Skeletal muscle cell (primary cell): ENCODE measurements around the gene TP63.
"Not testable (repeated sequence)": the region's sequence is repeated elsewhere in the genome, so short reads cannot be mapped to it uniquely, and the experiment has no call there.

Experiments used
- DNase-seq: peaks from one replicate; pipeline ENCODE4 v3.0.0-alpha.2; 2010; ENCODE audit warnings: low read depth
- H3K4me3 ChIP-seq: 2 replicates; pipeline ENCODE4 v1.5.1; 2011; ENCODE audit warnings: low read depth, mild to moderate bottlenecking, control low read depth, low read length, moderate library complexity

TP63 gene

DNA sequence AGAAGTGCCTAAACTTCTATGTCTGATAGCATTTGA lies at the start of gene TP63:
TP63 (plus strand) TSS at position 17 of the 36 bp plus-strand sequence. CDS start 127 bp downstream, outside the sequence.
- DNase-seq, result no peak
- H3K4me3 ChIP-seq, result no peak within 1 kb of the TSS

DNA sequence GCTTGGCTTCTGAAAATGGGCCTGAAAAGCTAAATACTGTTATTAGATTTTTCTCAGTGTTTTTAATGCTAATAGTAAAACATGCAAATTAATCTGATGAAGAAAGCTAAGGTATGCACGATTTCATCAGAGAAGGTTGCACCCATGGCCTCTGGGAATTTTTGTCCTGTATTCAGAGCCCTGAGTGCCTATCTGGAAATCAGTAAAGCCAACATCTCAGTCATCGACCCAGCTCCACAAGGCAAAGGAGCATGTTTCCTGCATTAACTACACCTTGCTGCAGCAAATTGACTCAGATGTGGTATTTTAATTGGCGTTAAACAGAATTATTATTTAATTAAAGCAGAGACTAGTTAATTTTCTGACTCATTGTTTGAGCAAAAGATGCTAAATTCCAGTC lies 49.0 kb upstream of the TP63 start:
- no peak for DNase-seq
- no peak overlapping the region for H3K4me3 ChIP-seq

DNA sequence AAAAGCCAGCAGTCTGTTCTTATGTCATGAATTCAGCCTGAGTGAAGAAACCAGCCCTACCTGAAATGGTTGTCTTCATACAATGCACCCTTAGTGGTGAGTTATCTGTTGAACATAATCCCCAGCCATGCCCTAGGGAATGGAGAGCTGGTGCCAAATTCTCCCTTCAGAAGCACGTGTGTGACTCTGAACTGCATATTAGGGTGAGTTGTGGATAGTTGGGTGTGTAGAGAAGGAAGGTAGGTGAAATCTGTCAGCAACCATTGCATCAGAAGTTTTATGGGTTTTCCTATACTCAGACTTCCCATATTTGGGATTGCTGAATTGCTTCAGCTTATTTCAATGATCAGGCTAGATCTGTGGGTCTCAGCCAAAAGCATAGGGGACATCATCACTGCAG lies 46.5 kb upstream of the TP63 start:
- no peak for DNase-seq
- H3K4me3 ChIP-seq, result no peak overlapping the region

DNA sequence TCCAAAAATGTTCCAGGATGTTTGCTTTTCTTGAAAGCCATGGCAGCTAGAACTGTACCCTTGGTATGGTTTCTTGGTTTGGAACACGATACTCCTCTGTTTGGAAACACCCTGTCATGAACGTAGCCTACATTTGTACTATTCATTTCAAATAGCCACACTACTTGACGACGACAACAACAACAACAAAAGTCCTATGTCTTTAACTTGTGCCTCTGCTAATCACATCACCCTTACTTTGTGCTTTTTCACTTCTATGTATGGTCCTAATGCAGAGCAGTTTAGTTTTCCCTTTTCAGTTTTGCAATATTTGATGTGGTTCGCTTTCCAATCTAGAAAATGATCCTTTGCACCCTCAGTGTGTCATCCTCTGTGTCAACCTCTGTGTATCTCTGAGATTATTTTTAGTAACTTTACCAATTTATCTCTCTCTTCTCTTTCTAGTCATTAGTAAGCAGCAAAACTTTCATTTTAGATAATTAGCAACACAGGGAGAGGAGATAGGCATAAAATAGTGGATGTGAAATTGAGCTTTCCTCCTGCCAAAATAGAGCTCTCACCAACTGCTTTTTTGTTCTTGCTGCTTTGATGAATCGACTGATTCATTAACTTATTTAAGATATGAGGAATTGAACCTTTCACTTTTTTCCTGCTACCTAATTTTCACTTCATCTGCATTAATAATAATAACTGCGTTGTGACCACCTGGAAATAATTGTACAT lies 44.1 kb upstream of the TP63 start:
- DNase-seq, result no peak
- H3K4me3 ChIP-seq, result no peak overlapping the region

DNA sequence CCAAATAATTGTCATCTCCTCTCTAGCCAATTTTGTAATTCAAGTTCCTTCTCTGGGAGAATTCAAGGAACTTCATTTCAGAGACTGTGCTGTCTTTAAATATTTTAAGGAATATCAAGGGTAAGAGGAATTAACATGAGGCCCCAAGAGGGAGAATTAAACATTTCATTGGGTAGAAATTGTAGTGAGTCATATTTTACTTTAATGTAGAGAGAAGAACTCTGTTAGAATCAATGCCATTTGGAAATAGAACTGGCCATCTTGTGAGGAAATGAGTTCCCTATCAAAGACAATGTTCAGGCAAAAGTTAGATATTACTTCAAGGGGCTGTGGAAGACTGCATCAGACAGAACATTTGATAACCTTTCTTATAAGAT lies 43.5 kb upstream of the TP63 start:
- H3K4me3 ChIP-seq, result no peak overlapping the region
- no peak for DNase-seq

DNA sequence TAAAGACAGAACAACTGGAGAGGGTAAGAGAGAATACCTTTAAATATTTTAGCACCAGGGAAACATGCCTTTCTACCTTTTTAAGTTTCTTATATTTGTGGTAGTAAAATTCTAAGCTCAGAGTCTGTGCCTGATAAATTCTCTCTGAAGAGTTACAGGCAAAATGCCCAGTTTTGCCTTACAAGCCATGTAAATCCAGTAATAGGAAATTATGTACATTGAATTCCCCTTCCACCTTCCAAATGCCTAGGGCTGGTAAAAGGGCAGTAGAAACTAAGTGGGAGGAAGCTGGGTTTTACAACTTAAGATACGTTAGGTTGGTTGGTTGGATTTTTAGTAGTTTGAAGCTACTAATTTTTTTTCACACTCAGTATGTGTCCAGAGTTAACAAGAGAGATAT lies 43.1 kb upstream of the TP63 start:
- peak; percentile 28 for DNase-seq
- no peak overlapping the region for H3K4me3 ChIP-seq

DNA sequence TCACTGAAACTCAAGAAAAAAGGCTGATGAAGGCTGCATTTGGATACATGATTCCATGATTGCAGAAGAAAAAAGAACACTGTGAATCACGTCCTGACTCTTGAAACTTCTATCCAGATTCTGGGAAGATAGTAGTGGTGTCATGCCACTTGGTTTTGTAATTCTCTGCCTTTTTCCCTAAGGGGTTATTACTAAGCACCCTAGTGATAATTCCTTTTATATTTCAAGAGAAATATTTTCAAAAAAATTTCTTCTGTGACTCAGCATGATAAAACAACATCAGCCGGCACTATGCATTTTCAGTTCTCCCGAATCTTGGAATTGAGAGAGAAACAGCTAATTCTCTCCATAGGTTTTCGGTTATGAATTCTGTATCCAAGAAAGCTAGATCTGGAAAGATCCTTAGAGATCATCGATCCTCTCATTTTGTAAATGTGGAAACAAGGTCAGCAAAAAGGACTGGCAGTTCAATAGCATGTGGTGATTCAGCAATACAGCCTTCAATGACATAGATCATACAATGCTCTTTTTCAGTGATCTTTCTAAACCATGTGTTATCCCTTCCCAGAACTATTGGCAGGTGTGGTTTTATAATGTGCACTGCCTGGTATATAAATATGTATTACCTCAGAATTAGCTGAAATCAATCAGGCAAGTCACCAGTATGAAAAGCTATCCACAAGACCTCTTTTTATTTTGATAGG lies 42.6 kb upstream of the TP63 start:
- peak; percentile 83 for DNase-seq
- no peak overlapping the region for H3K4me3 ChIP-seq

DNA sequence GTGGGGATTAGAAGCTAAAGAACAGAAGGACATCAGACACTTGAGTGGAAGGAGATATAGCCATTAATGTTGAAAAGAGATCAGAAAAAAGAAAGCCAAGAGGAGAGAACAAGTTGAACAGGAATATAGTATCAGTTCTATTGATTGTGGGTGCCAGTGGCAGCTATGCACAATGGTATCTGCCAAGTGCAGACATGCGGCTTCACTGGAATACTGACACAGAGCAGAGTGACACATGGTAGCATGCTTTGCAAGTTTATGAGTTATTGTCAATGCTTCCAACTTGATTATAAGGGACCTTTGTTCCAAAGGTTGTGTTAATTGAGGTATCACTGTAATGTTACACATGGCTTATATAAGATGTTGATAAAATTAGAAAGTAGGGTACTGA lies 42.0 kb upstream of the TP63 start:
- no peak for DNase-seq
- no peak overlapping the region for H3K4me3 ChIP-seq

DNA sequence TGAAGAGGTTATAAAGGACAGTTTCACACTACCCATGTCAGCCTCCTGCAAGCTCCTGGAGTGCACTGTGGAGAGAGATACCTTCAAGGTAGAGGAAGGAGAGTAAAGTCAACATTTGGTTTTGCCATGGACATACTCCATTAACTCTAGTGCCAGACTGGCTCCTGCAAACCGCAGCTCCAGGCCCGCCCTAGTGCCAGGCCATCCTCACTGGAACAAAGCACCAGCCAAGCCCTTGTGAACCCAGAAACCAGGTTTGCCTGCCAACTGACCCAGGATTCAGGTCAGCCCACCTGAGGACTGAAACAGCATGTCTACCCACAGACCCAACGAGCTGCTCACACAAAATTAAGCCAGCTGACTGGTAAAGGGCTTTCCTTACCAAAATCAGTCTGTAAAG lies 41.0 kb upstream of the TP63 start:
- H3K4me3 ChIP-seq, result no peak overlapping the region

DNA sequence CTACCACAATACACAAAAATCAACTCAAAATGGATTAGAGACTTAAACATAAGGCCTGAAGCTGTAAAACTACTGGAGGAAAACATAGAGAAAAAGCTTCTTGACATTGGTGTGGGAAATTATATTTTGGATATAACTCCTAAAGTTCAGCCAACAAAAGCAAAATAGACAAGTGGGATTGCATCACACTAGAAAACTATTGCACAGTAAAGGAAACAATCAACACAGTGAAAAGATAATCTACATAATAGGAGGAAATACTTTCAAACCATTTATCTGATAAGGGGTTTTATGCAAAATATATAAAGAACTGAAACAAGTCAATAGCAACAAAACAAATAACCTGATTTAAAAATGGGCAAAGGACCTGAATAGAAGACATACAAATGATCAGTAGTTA lies 37.6 kb upstream of the TP63 start:
- peak; percentile 25 for DNase-seq
- H3K4me3 ChIP-seq, result no peak overlapping the region

More for the DNA sequence above, 41.0 kb upstream of the TP63 start:
- DNase-seq, result no peak

DNA sequence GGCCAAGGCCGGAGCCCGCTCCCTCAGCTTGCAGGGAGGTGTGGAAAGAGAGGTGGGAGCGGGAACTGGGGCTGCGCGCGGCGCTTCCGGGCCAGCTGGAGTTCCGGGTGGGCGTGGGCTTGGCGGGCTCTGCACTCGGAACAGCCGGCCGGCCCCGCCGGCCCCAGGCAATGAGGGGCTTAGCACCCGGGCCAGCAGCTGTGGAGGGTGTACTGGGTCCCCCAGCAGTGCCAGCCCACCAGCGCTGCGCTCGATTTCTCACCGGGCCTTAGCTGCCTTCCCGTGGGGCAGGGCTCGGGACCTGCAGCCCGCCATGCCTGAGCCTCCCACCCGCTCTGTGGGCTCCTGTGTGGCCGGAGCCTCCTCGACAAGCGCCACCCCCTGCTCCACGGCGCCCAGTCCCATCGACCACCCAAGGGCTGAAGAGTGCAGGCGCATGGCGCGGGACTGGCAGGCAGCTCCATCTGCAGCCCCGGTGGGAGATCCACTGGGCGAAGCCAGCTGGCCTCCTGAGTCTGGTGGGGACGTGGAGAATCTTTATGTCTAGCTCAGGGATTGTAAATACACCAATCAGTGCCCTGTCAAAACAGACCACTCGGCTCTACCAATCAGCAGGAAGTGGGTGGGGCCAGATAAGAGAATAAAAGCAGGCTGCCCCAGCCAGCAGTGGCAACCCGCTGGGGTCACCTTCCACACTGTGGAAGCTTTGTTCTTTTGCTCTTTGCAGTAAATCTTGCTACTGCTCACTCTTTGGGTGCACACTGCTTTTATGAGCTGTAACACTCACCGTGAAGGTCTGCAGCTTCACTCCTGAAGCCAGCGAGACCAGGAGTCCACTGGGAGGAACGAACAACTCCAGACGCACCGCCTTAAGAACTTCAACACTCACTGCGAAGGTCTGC lies 34.9 kb upstream of the TP63 start:
- not testable (repeated sequence) for DNase-seq, H3K4me3 ChIP-seq

DNA sequence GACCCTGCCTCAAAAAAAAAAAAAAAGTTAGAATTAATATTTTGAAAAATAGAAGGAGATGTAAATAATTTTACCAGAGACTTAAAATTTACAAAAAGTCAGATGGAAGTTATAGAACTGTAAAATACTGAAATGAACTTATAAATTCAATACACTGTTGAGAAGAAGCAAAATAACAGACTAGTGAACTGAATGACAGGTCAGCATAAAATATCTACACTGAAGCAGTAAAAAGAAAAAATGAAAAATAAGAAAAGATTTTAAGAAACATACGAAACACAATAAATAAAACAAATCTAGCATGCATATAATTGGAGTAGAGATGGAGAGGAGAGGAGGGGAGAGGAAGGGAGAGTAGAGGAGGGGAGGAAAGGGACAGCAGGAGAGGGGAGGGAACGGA lies 33.3 kb upstream of the TP63 start:
- no peak overlapping the region for H3K4me3 ChIP-seq

DNA sequence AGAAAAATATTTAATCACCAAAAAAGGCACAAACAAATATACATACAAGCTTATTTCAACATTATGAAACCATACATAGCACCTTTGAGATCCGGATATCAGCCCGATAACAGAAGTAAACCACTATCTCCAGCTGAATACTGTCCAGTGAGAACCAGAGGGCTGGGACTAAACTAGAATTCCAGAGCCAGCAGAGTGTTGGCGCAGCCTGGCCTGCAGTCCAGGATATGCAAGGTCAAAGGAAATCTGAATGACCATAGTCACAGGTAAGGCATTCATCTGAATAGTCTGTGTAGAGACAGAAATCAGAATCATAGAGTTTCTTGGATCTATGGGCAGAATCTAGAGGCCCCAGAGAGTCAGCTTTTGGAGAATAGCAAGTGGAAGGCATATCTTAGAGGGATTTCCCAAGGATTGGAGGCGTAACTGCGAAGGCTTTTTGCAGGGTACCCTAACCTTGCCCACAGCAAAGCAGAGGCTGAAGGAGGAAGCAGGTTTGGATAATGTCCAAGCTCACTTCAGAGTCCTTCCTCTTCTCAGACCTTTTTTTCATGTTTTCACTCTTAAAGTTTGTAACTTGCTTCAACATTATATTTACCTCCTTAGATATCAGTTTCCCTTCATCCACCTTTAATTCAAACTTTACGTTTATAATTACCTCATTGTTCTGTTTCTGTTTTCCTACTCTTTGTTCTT lies 32.5 kb upstream of the TP63 start:
- no peak for DNase-seq
- no peak overlapping the region for H3K4me3 ChIP-seq

More for the DNA sequence above, 33.3 kb upstream of the TP63 start:
- no peak for DNase-seq

DNA sequence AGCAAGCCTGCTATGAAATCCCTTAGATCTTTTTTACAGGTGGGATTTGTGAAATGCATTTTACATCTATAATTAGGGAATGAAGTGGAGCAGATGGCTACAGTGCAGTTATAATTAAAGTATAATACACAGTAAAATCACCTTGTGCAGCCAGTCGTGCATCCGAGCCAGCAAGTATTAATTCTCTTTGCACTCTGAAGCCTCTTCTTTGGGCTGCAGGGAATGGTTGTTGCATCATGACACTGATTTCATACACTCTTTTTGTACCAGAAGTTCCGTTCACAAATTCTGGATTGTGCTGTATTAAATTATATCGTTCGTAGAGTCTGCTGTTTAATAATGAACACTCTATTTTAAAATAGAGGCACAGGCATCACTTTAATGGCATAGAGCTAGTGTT lies 28.7 kb upstream of the TP63 start:
- H3K4me3 ChIP-seq, result no peak overlapping the region
- DNase-seq, result no peak

DNA sequence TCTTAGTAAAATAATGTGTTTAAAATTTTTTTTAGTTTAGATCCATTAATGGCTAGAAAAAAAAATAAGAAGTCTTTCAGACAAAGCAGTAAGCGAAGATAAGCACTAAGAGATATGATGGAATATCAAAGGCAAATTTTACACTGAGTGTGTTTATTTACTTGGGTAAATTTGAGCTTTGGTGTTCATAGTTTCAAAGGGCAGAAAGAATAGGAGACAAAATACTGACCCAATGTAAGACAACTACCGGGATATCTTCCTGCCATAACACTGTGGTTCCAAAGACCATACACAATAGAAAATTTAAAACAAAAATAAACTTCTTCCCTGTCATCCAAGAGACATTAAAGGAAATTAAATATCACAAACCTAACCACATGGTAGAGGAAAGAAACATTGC lies 25.5 kb upstream of the TP63 start:
- no peak for DNase-seq
- no peak overlapping the region for H3K4me3 ChIP-seq

DNA sequence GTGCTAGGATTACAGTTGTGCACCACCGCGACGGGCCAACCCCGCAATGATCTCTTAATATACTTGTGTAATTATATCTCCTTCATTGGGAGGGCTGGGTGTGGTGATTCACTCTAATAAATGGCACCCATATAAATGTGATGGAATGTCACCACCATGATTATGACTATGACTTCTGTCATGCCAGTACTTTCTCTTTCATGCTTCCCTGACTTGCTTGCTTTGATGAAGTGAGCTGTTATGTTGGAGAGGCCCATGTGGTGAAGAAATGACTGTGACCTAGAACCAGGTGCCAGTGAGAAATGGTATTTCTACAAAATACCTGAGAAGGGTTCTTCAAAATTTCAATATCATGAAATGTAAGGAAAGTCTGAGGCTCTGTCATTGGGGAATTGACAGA lies 24.4 kb upstream of the TP63 start:
- DNase-seq, result no peak
- H3K4me3 ChIP-seq, result no peak overlapping the region

DNA sequence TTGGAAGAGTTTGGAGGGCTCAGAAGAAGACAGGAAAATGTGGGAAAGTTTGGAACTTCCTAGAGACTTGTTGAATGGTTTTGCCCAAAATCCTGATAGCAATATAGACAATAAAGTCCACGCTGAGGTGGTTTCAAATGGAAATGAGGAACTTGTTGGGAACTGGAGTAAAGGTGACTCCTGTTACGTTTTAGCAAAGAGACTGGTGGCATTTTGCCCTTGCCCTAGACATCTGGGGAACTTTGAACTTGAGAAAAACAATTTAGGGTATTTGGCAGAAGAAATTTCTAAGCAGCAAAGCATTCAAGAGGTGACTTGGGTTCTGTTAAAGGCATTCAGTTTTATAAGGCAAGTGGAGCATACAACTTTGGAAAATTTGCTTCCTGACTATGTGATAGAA lies 18.5 kb upstream of the TP63 start:
- not testable (repeated sequence) for H3K4me3 ChIP-seq, DNase-seq

DNA sequence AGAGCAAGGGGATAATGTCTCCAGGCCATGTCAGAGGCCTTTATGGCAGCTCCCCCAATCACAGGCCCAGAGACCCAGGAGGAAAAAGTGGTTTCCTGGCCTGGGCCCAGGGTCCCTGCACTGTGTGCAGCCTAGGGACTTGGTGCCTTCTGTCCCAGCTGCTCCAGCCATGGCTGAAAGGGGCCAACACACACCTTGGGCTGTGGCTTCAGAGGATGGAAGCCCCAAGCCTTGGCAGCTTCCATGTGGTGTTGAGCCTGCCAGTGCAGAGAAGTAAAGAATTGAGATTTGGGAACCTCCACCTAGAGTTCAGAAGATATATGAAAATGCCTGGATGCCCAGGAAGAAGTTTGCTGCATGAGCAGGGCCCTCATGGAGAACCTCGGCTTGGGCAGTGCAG lies 18.1 kb upstream of the TP63 start:
- no peak overlapping the region for H3K4me3 ChIP-seq
- no peak for DNase-seq

DNA sequence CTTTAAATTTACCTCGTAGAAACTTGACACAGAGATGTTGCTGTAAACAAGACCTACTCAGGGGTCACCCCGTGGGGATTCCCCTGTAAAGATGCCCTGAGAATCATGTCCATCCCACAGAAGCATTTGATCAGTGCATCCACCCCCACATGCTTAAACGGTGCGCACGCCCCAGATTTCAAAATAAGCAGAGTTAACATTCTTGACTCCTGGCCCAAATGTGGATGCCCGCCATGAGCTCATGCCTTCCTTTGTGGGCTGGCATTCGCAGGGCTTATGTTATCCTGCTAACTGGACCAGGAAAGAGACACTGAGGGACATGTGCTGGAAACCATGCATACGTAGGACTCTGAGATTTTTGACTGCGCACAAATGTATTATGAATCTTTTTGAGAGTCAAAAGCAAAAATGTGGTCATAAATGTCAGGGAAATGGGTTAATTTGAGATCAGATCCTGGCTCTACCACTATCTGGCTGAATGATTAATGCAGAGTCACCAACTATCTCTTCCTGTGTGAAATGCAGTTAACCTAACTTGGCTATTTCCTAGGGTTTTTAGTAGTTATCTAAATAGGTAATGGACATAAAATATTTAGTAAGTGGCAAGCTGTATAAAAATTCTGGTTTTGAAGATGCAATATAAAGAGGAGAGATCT lies 9.1 kb upstream of the TP63 start:
- H3K4me3 ChIP-seq, result no peak overlapping the region
- no peak for DNase-seq

DNA sequence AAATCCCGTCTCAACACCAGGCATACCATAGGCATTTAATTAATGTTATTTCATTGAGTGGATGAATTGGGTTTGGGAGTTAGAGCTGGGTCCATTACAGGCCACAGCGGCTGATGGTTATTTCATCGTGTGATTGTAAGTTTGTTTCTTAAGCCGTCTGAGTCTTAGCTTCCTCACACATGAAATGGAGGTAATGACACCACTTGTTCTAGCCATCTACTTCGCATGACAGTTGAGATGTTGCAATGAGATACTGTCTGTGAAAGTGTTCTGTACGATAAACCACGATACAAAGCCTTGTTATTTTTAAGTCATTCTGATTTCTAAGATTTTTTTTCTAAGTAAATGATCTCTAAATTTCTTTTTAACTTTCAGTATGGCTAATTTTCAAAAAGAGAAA lies 8.6 kb upstream of the TP63 start:
- H3K4me3 ChIP-seq, result no peak overlapping the region
- DNase-seq, result no peak
